ENCODE results near the gene GTPBP3.

DNA sequence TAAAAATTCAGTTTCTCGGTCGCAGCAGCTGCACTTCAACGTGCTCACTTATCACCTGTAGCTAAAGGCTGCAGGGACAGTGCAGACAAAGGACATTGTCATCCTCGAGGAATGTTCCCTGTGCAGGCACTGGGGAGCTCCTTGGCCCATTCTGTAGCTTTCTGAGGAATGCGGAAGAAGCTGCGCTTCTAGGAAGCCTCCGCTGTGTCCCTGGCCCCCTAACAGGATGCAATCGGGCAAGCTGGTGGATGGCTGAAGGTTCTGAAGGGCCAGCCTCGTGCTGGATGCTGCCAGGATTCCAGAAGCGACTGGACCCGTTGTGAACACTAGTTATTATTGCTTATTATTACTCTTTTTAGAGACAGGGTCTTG is 10.8 kb upstream of the GTPBP3 start:
- no peak for TF ChIP-seq JUNB (IDR thresholded peaks at IDR 0.05; ENCODE audit: unreplicated experiment)
- TF ChIP-seq ZNF114 (CRISPR knock-in tag; IDR thresholded peaks at IDR 0.05): no peak
- no peak for TF ChIP-seq CTCF (conservative IDR thresholded peaks at IDR 0.05; ENCODE audit: low read depth in 2 of 2)
- TF ChIP-seq EZH2 (IDR thresholded peaks at IDR 0.05; ENCODE audit: low read depth, unreplicated experiment): no peak
- no peak for TF ChIP-seq POLR2AphosphoS5 (IDR thresholded peaks at IDR 0.05; ENCODE audit: low read depth)
- TF ChIP-seq, protein P1, sequence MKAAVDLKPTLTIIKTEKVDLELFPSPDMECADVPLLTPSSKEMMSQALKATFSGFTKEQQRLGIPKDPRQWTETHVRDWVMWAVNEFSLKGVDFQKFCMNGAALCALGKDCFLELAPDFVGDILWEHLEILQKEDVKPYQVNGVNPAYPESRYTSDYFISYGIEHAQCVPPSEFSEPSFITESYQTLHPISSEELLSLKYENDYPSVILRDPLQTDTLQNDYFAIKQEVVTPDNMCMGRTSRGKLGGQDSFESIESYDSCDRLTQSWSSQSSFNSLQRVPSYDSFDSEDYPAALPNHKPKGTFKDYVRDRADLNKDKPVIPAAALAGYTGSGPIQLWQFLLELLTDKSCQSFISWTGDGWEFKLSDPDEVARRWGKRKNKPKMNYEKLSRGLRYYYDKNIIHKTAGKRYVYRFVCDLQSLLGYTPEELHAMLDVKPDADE (IDR thresholded peaks at IDR 0.05): no peak
- no peak for TF ChIP-seq EZH2phosphoT487 (IDR thresholded peaks at IDR 0.05; ENCODE audit: unreplicated experiment)
- no peak for TF ChIP-seq NANOG (IDR thresholded peaks at IDR 0.05; ENCODE audit: borderline replicate concordance)
- TF ChIP-seq CREB1 (CRISPR knock-in tag; IDR thresholded peaks at IDR 0.05; ENCODE audit: low read depth): no peak
- TF ChIP-seq, protein P2, sequence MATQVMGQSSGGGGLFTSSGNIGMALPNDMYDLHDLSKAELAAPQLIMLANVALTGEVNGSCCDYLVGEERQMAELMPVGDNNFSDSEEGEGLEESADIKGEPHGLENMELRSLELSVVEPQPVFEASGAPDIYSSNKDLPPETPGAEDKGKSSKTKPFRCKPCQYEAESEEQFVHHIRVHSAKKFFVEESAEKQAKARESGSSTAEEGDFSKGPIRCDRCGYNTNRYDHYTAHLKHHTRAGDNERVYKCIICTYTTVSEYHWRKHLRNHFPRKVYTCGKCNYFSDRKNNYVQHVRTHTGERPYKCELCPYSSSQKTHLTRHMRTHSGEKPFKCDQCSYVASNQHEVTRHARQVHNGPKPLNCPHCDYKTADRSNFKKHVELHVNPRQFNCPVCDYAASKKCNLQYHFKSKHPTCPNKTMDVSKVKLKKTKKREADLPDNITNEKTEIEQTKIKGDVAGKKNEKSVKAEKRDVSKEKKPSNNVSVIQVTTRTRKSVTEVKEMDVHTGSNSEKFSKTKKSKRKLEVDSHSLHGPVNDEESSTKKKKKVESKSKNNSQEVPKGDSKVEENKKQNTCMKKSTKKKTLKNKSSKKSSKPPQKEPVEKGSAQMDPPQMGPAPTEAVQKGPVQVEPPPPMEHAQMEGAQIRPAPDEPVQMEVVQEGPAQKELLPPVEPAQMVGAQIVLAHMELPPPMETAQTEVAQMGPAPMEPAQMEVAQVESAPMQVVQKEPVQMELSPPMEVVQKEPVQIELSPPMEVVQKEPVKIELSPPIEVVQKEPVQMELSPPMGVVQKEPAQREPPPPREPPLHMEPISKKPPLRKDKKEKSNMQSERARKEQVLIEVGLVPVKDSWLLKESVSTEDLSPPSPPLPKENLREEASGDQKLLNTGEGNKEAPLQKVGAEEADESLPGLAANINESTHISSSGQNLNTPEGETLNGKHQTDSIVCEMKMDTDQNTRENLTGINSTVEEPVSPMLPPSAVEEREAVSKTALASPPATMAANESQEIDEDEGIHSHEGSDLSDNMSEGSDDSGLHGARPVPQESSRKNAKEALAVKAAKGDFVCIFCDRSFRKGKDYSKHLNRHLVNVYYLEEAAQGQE (IDR thresholded peaks at IDR 0.05; ENCODE audit: unreplicated experiment): no peak
- no peak for TF ChIP-seq ZNF331 (CRISPR knock-in tag; IDR thresholded peaks at IDR 0.05; ENCODE audit: low read depth)
- no peak for TF ChIP-seq STAT1 (IDR thresholded peaks at IDR 0.05; ENCODE audit: unreplicated experiment)
